GM18511 (cell line): ENCODE results near the gene OR2AG2.
A peak's percentile ranks its signal among the peaks of the same experiment; 100 is the strongest.

Source experiments
- ATAC-seq: cut with Tn5 transposase; IDR thresholded peaks from one replicate; pipeline ENCODE4 v1.9.1; 2021; ENCODE audit warnings: mild to moderate bottlenecking, moderate library complexity; ENCODE audit not compliant: unreplicated experiment

The OR2AG2 gene

GRCh38 chr11:6742260-6742659 is 29.5 kb downstream of the OR2AG2 start:
- ATAC-seq: no peak

DNA sequence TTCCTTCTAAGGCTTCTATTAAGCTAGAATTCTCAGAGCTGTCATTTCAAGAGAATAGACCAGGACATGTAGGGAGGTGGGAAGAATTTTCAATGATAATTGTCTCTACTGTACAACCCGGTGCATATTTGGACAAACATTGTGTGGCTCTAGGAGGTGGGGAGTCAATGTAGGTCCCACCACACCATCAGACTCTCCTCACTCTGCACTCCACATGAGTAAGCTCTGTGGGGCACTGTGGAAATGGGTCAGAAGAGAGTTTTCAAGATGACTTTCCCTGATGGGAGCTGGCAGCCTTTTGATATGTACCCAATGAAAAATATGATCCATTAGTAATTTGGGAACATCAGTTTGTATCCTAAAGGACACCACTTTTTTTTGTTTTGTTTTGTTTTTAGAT is 33.2 kb downstream of the OR2AG2 start:
- ATAC-seq: no peak

DNA sequence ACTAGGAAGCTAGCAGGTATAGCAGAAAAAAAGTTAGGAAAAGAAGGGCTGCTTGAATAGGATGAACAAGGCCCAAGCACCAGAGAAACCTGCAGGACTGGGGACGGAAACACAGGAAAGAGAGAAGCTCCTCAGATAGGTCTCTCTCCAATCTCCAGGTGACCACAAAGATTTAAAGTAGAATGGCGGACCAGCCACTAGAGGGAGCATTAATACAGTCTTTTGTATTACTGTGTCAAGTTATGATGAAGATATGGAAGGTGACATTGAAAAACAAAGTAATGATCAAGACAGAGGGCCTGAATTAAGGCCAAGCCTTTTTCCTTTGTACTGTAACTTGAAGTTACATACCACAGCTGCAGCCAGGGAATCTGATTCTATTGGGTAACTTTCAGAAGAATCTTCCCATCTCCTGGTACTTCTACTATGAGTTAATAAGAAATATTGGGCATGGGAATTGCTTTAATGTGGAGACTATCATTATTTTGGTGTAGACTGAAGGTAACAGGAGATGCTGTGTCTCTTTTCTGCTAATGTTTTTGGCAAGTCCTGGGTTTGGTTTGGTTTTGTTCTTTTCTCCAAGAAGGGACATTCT is 33.8 kb downstream of the OR2AG2 start:
- ATAC-seq: peak; percentile 85

DNA sequence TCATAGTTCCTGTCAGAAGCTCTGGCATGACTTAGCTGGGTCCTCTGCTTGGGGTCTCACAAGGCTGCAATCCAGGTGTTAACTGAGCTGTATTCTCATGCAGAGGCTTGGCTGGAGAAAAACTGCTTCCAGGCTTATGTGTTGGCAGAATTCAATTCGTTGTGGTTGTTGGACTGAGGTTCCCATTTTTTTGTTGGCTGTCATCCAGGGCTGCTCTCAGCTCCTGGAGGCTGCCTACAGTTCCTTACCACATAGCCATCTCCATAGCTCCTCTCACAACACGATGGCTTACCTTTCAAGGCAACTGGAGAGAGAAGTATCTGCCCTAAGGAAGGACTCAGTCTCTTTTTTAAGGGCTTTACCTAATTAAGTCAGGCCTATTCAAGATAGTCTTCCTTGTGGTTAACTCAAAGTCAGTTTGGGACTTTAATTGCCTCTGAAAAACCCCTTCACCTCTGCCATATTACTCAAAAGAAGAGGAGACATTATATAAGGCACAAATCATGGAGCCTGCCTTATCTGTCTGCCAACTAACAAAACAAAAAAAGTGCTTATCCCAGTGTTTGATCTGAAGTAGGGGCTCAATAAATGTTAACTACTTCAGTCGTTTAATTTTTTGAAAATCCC is 35.2 kb downstream of the OR2AG2 start:
- ATAC-seq: no peak

DNA sequence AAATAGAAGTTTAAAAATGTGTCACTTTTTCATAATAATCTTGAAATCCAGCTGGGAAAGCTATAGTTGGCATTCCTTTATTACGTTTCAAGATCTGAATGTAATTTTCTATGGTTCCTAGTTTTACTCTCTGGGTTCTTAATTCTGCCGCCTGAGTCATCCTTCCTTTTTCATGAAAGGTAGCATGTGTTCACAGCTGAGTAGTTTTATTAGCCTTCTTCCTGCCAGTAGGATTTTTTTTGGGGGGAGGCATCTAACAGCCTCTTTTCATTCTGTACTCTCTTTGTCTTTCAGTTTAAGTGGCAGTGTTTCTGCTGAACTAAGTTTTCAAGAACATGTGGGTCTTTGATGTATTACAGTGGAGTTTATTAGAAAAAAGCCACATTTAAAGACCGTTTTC is 36.5 kb downstream of the OR2AG2 start:
- no peak for ATAC-seq

- ATAC-seq: no peak
Observed at GRCh38 chr11:6734616-6735015, 37.2 kb downstream of the OR2AG2 start.

DNA sequence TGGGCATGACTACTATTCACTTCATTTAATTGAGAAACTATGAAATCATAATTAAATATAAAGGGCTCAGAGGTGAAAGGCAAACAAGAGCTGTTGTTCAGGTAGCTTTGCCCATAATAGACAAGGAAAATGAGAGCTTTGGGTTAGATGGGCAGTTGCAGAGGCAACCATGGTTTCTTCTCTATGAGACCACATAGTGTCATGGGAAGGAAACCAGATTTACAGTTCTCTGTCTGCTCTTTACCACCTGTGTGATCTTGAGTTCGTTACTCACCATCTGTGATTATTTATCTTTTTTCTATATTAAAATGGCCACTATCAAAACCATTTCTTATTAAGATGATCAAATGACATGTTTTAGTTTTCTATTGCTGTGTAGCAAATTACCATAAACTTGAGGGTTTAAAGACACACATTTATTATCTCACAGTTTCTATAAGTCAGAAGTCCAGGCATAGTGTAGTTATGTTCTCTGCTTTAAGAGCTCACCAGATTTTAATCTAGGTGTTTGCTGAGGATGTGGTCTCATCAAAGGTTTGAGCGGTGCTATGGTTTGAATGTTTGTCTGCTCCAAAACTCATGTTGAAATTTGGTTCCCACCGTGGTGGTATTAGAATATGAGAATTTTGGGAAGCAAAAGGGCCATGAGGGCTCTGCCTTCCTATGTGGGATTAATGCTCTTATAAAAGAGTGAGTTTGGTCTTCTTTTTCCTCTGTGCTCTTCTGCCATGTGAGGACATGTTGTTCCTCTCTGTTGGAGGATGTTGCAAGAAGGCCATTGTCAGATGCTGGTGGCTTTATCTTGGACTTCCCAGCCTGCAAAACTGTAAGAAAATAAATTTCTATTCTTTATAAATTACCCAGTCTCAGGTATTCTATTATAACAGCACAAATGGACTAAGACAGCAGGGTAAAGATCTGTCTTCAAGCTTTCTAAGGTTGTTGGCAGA is 38.2 kb downstream of the OR2AG2 start:
- no peak for ATAC-seq

GRCh38 chr11:6727971-6728760 is 43.6 kb downstream of the OR2AG2 start:
- ATAC-seq: no peak

GRCh38 chr11:6725386-6725896 is 46.3 kb downstream of the OR2AG2 start:
- no peak for ATAC-seq

- ATAC-seq: no peak
Observed at GRCh38 chr11:6724013-6724412, 47.8 kb downstream of the OR2AG2 start.

GRCh38 chr11:6721343-6721742 is 50.4 kb downstream of the OR2AG2 start:
- ATAC-seq: no peak

GRCh38 chr11:6719576-6719975 is 52.2 kb downstream of the OR2AG2 start:
- ATAC-seq: no peak

GRCh38 chr11:6717426-6717825 is 54.4 kb downstream of the OR2AG2 start:
- ATAC-seq: no peak
